ENCODE measurements around the gene CEBPZ. TPM values are rescaled to one million over a fixed set of nuclear protein-coding genes. Genes with fewer than 3 reads are reported as not detected.

Gene CEBPZ
- total RNA-seq, 1 experiment from 2014 or later = 146 TPM

GRCh38 chr2:37189452-37190153 is 41.8 kb downstream of the CEBPZ start (continued):
- TF ChIP-seq, protein P1, sequence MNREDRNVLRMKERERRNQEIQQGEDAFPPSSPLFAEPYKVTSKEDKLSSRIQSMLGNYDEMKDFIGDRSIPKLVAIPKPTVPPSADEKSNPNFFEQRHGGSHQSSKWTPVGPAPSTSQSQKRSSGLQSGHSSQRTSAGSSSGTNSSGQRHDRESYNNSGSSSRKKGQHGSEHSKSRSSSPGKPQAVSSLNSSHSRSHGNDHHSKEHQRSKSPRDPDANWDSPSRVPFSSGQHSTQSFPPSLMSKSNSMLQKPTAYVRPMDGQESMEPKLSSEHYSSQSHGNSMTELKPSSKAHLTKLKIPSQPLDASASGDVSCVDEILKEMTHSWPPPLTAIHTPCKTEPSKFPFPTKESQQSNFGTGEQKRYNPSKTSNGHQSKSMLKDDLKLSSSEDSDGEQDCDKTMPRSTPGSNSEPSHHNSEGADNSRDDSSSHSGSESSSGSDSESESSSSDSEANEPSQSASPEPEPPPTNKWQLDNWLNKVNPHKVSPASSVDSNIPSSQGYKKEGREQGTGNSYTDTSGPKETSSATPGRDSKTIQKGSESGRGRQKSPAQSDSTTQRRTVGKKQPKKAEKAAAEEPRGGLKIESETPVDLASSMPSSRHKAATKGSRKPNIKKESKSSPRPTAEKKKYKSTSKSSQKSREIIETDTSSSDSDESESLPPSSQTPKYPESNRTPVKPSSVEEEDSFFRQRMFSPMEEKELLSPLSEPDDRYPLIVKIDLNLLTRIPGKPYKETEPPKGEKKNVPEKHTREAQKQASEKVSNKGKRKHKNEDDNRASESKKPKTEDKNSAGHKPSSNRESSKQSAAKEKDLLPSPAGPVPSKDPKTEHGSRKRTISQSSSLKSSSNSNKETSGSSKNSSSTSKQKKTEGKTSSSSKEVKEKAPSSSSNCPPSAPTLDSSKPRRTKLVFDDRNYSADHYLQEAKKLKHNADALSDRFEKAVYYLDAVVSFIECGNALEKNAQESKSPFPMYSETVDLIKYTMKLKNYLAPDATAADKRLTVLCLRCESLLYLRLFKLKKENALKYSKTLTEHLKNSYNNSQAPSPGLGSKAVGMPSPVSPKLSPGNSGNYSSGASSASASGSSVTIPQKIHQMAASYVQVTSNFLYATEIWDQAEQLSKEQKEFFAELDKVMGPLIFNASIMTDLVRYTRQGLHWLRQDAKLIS (CRISPR knock-in tag; IDR thresholded peaks at IDR 0.05; ENCODE audit: borderline replicate concordance) = 0 out of 2 replicates have a peak, but pooled peaks have one; percentile 60
- TF ChIP-seq TEAD1 (CRISPR knock-in tag; IDR thresholded peaks at IDR 0.05) (peak; percentile 41; the same call in 1 of the 2 replicates), ATF3 (CRISPR knock-in tag; conservative IDR thresholded peaks at IDR 0.05) (no peak), TCF7 (CRISPR knock-in tag; IDR thresholded peaks at IDR 0.05; ENCODE audit: low read depth) (no peak), HMGA2 (CRISPR knock-in tag; IDR thresholded peaks at IDR 0.05) (no peak), ETV6 (CRISPR knock-in tag; IDR thresholded peaks at IDR 0.05) (peak; percentile 51; the same call in 1 of the 2 replicates), CREM (CRISPR knock-in tag; IDR thresholded peaks at IDR 0.05) (no peak)
- TF ChIP-seq, protein P2, sequence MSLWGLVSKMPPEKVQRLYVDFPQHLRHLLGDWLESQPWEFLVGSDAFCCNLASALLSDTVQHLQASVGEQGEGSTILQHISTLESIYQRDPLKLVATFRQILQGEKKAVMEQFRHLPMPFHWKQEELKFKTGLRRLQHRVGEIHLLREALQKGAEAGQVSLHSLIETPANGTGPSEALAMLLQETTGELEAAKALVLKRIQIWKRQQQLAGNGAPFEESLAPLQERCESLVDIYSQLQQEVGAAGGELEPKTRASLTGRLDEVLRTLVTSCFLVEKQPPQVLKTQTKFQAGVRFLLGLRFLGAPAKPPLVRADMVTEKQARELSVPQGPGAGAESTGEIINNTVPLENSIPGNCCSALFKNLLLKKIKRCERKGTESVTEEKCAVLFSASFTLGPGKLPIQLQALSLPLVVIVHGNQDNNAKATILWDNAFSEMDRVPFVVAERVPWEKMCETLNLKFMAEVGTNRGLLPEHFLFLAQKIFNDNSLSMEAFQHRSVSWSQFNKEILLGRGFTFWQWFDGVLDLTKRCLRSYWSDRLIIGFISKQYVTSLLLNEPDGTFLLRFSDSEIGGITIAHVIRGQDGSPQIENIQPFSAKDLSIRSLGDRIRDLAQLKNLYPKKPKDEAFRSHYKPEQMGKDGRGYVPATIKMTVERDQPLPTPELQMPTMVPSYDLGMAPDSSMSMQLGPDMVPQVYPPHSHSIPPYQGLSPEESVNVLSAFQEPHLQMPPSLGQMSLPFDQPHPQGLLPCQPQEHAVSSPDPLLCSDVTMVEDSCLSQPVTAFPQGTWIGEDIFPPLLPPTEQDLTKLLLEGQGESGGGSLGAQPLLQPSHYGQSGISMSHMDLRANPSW (CRISPR knock-in tag; conservative IDR thresholded peaks at IDR 0.05; ENCODE audit: low read depth) = no peak

GRCh38 chr2:37188570-37188969 is 42.8 kb downstream of the CEBPZ start, which contains the start of gene SULT6B1:
SULT6B1 (minus strand) TSS chr2:37188670; CDS start chr2:37188640, 30 bp downstream.
- Mint-ChIP-seq H3K36me3 (no peaks in the 10 kb centered on the region), H3K27me3 (ENCODE audit: low read depth) (no peaks in the 10 kb centered on the region), H3K27ac (peak within 1 kb of the TSS; percentile 84), H3K4me3 (no peak within 1 kb of the TSS), H3K4me1 (peaks cover 50% of the 10 kb centered on the region), H3K9me3 (no peaks in the 10 kb centered on the region)
- TF ChIP-seq CREB1 (CRISPR knock-in tag; IDR thresholded peaks at IDR 0.05) (no peak), IRF1 (CRISPR knock-in tag; IDR thresholded peaks at IDR 0.05) (no peak), SP1 (CRISPR knock-in tag; conservative IDR thresholded peaks at IDR 0.05) (no peak), NFYB (CRISPR knock-in tag; conservative IDR thresholded peaks at IDR 0.05; ENCODE audit: low read depth) (no peak), ZNF121 (CRISPR knock-in tag; IDR thresholded peaks at IDR 0.05) (no peak), JAZF1 (CRISPR knock-in tag; IDR thresholded peaks at IDR 0.05) (no peak), ZNF232 (CRISPR knock-in tag; IDR thresholded peaks at IDR 0.05) (no peak)
- TF ChIP-seq, protein P3, sequence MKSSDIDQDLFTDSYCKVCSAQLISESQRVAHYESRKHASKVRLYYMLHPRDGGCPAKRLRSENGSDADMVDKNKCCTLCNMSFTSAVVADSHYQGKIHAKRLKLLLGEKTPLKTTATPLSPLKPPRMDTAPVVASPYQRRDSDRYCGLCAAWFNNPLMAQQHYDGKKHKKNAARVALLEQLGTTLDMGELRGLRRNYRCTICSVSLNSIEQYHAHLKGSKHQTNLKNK (CRISPR knock-in tag; IDR thresholded peaks at IDR 0.05) = no peak
- TF ChIP-seq, protein P4, sequence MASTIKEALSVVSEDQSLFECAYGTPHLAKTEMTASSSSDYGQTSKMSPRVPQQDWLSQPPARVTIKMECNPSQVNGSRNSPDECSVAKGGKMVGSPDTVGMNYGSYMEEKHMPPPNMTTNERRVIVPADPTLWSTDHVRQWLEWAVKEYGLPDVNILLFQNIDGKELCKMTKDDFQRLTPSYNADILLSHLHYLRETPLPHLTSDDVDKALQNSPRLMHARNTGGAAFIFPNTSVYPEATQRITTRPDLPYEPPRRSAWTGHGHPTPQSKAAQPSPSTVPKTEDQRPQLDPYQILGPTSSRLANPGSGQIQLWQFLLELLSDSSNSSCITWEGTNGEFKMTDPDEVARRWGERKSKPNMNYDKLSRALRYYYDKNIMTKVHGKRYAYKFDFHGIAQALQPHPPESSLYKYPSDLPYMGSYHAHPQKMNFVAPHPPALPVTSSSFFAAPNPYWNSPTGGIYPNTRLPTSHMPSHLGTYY (CRISPR knock-in tag; IDR thresholded peaks at IDR 0.05) = no peak
- CTCF ChIA-PET = interaction anchor here (0.9 kb wide), 1 partner anchor 61 kb away, joined by 3 read pairs; no protein-coding TSS in a partner anchor
- DNase-seq (ENCODE audit: low spot score) = no peak
- ATAC-seq = no peak
- POLR2A ChIA-PET = no interaction called here
